ENCODE measurements around the gene ITGB3. TPM values are rescaled to one million over a fixed set of nuclear protein-coding genes. Genes with fewer than 3 reads are reported as not detected.
"Not testable (repeated sequence)": the region's sequence is repeated elsewhere in the genome, so short reads cannot be mapped to it uniquely, and the experiment has no call there.

ITGB3 gene
- polyA plus RNA-seq, 3 donors: 16.5 to 24.1 (median 22.9) TPM

GRCh38 chr17:47220531-47220999 is 33.1 kb upstream of the ITGB3 start:
- DNase-seq: no peak

- no peak for DNase-seq
Measured at GRCh38 chr17:47221154-47221553, 32.5 kb upstream of the ITGB3 start.

- DNase-seq: no peak
Measured at GRCh38 chr17:47222047-47222446, 31.6 kb upstream of the ITGB3 start.

- DNase-seq: no peak
Measured at GRCh38 chr17:47223007-47223406, 30.6 kb upstream of the ITGB3 start.

- DNase-seq: no peak
Measured at GRCh38 chr17:47223460-47223859, 30.2 kb upstream of the ITGB3 start.

GRCh38 chr17:47224077-47224476 is 29.6 kb upstream of the ITGB3 start:
- DNase-seq: not testable (repeated sequence)

- no peak for DNase-seq
Measured at GRCh38 chr17:47224966-47225365, 28.7 kb upstream of the ITGB3 start.

GRCh38 chr17:47225436-47225858 is 28.2 kb upstream of the ITGB3 start:
- no peak for DNase-seq

GRCh38 chr17:47225911-47226688 is 27.5 kb upstream of the ITGB3 start:
- no peak for DNase-seq

- no peak for DNase-seq
Measured at GRCh38 chr17:47227862-47228261, 25.8 kb upstream of the ITGB3 start.

GRCh38 chr17:47229535-47230443 is 23.8 kb upstream of the ITGB3 start:
- peak; percentile 88 for DNase-seq

- no peak for DNase-seq
Measured at GRCh38 chr17:47230864-47231263, 22.8 kb upstream of the ITGB3 start.

- DNase-seq: no peak
Measured at GRCh38 chr17:47231334-47231733, 22.3 kb upstream of the ITGB3 start.

- no peak for DNase-seq
Measured at GRCh38 chr17:47231866-47232265, 21.8 kb upstream of the ITGB3 start.

- no peak for DNase-seq
Measured at GRCh38 chr17:47232465-47232864, 21.2 kb upstream of the ITGB3 start.

- no peak for DNase-seq
Measured at GRCh38 chr17:47235506-47235905, 18.1 kb upstream of the ITGB3 start.

GRCh38 chr17:47235923-47236322 is 17.7 kb upstream of the ITGB3 start:
- no peak for DNase-seq

- no peak for DNase-seq
Measured at GRCh38 chr17:47237841-47238240, 15.8 kb upstream of the ITGB3 start.

- DNase-seq: no peak
Measured at GRCh38 chr17:47238321-47239010, 15.2 kb upstream of the ITGB3 start.

- no peak for DNase-seq
Measured at GRCh38 chr17:47239619-47239966, 14.0 kb upstream of the ITGB3 start.

- DNase-seq: no peak
Measured at GRCh38 chr17:47239967-47240651, 13.5 kb upstream of the ITGB3 start.

- DNase-seq: no peak
Measured at GRCh38 chr17:47240806-47241205, 12.8 kb upstream of the ITGB3 start.
